ENCODE measurements around the gene PZP.

The PZP gene

GRCh38 chr12:9104767-9105423, 103.3 kb downstream of the PZP start:
- no peak for DNase-seq (ENCODE audit: low read depth in 2 of 2, low spot score in 1 of 2)

DNA sequence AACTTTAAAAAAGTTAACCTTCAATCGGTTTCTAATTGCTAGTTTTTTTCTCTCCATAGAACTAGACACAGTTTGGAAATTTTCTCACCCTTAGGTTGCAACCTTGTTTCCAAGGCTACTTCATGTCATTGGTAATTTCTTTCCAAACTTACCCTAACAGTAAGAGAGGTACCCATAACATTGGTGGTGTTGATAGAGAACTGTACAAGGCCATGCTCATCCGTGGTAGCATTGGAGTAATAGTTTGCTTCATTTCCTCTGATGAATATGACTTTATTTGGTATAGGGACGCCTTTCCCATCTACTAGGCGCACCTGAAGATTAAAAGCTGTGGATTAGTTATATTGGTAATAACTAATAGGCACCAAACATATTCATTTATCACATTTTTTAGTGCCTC, 104.1 kb downstream of the PZP start:
- DNase-seq (ENCODE audit: low read depth in 2 of 2, low spot score in 1 of 2) = no peak

DNA sequence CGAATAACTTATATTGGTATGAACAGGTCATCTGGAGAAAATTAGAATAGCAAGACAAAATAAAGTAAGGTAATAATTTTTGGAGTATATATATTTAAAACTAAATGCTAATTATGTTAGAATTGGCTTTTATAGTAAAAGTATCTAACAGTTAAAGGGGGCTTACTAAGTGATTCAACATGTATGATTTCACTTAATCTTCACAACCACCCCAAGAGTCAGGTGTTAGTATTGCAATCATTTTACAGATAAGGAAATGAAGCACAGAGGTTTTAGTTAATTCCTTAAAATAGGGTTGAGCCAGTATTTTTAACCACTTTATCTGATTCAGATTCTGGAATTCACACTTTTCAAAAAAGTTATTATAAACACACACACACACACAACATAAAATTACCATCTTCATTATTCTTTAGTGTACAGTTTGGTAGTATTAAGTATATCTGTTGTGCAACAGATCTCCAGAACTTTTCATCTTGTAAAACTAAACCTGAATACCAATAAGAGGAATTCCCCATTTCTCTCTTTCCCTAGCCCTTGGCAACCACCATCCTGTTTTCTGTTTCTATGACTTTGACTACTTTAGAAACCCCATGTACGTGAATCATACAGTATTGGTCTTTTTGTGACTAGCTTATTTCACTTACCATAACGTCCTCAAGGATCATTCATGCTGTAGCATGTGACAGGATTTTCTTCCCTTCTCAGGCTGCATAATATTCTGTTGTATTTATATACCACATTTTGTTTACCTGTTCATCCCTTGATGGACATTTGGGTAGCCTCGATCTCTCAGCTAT, 104.9 kb downstream of the PZP start:
- DNase-seq (ENCODE audit: low read depth in 2 of 2, low spot score in 1 of 2) = no peak

DNA sequence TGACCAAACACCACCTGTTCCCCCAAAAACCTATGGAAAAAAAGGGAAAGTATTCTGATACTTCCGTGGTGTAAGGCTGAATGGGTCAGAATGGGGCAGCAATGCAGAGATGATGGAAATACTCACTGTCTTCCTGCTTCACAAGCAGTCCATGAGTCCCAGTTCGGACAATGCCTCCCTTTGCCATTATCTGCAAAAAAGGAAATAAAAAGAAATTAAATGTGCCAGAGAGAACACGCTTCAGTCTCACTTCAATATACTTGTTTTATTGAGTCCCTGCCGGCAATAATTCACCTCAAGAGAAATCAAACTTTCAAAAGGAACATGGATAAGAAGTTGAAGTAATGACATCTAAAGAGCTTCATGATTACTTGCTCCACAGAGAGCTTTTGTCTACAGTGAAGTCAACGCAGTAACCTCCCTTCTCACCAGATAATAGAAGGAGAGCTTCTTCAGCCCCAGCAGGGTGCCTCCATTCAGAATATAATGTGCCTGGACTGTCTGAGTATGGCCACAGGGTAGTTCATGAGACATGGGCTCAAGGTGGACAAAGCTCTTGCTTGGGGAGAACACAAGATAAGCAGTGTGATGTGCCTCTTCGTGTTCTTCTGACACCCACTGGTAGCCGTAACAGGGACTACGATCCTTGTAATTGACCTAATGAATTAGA, 107.0 kb downstream of the PZP start:
- no peak for DNase-seq (ENCODE audit: low read depth in 2 of 2, low spot score in 1 of 2)

DNA sequence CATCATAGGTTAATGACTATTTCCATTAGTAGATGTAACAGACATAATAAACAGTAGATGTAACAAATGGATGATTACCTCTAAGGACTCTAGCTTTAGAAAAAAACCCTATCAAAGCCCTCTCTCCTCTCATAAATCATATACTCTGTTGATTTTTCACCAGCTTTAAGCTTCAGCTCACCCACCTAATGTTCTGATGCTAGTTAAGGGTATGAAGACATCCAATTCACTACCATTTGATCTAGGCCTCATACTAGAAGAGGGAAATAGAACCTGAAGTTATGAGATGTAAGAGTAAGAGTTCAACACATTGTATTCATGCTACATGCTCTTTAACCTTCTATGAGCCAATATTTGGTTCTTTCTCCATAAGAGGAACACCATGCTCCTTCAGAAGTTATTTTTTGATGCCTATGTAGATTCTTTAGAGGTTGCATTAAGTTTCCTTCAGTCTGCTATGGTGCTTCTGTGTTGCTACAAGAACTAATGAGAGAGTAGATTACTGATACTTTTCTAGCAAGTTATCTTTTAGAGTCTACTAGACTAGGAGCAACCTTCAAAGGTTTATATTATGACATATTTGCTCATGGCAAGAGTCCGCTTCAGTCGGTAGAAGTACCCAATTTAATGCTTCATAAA, 108.5 kb downstream of the PZP start:
- no peak for DNase-seq (ENCODE audit: low read depth in 2 of 2, low spot score in 1 of 2)

All from stimulated activated CD8-positive, alpha-beta memory T cell treated with anti-CD3 and anti-CD28 coated beads, Interleukin-4, amount 100 ng/mL, for 1 hour (primary cell).